Measurements from ENCODE around the gene RBM44. TPM values are rescaled to one million over a fixed set of nuclear protein-coding genes. Genes with fewer than 3 reads are reported as not detected.

Gene RBM44
- polyA plus RNA-seq, 1 donor from 2014 or later: 2.5 TPM

DNA sequence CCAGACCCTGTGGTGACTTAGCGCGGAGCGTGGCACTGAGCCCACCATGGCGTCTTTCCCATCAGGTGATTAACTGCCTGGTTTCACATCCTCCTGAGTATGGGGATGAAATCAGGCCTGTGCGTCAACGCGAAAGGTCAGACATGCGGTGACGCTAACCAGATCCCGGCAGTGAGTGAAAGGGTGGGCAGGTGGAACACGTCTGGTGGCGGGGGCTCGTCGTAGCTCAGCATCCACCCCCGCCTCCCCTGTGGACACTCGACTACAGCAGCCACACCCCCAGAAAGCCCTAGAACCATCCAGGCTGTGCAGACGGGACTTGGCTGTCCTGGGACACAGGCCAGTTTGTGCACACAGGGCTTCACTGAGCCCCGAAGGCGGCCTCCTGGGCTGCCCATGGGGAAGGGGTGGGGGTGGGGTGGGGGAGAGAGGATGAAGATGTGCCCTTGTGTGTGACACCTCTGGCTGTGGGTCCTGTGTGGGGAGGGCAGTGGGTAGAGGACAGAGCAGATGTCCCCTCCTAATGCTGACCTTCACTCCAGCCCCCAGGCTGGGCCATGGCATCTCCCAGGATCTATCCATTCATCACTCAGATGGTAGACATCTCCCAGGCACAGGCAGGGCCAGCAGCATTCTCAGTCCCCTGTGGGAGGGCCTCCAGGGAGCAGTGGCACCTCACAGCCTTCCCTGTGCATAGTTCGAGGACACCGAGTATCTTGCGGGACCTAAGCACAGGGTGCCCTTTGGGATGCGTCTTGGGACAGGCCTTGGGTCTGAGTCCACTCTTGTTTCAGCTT lies 88.3 kb downstream of the RBM44 start:
- Histone ChIP-seq H3K27me3 (ENCODE audit: insufficient read depth, low read depth, low read length) (no peaks in the 10 kb centered on the region), H4K20me1 (ENCODE audit: insufficient read depth) (no peaks in the 10 kb centered on the region), H3K79me2 (replicated peaks; ENCODE audit: insufficient read depth, low read length) (no peaks in the 10 kb centered on the region), H3K9me2 (ENCODE audit: insufficient read depth, low read length) (no peaks in the 10 kb centered on the region), H3K4me3 (ENCODE audit: low read length) (no peak overlapping the region), H3K27ac (ENCODE audit: low read length) (no peak overlapping the region), H3K9ac (ENCODE audit: low read length) (no peak overlapping the region), H3K36me3 (ENCODE audit: insufficient read depth, low read length) (no peaks in the 10 kb centered on the region), H3K9me3 (ENCODE audit: low read length) (no peaks in the 10 kb centered on the region), H3K4me2 (ENCODE audit: low read length) (no peak overlapping the region), H3F3A (ENCODE audit: insufficient read depth, low read length, poor library complexity, severe bottlenecking) (no peaks in the 10 kb centered on the region), H2AFZ (ENCODE audit: low read depth, low read length) (no peak overlapping the region)
- no peak for TF ChIP-seq SMC3 (conservative IDR thresholded peaks at IDR 0.05; ENCODE audit: poor library complexity)
- TF ChIP-seq, protein P1, sequence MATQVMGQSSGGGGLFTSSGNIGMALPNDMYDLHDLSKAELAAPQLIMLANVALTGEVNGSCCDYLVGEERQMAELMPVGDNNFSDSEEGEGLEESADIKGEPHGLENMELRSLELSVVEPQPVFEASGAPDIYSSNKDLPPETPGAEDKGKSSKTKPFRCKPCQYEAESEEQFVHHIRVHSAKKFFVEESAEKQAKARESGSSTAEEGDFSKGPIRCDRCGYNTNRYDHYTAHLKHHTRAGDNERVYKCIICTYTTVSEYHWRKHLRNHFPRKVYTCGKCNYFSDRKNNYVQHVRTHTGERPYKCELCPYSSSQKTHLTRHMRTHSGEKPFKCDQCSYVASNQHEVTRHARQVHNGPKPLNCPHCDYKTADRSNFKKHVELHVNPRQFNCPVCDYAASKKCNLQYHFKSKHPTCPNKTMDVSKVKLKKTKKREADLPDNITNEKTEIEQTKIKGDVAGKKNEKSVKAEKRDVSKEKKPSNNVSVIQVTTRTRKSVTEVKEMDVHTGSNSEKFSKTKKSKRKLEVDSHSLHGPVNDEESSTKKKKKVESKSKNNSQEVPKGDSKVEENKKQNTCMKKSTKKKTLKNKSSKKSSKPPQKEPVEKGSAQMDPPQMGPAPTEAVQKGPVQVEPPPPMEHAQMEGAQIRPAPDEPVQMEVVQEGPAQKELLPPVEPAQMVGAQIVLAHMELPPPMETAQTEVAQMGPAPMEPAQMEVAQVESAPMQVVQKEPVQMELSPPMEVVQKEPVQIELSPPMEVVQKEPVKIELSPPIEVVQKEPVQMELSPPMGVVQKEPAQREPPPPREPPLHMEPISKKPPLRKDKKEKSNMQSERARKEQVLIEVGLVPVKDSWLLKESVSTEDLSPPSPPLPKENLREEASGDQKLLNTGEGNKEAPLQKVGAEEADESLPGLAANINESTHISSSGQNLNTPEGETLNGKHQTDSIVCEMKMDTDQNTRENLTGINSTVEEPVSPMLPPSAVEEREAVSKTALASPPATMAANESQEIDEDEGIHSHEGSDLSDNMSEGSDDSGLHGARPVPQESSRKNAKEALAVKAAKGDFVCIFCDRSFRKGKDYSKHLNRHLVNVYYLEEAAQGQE (IDR thresholded peaks at IDR 0.05; ENCODE audit: borderline replicate concordance): no peak
- TF ChIP-seq MXI1 (conservative IDR thresholded peaks at IDR 0.05; ENCODE audit: poor library complexity, severe bottlenecking): no peak
- no peak for TF ChIP-seq RAD21 (conservative IDR thresholded peaks at IDR 0.05)
- no peak for TF ChIP-seq EZH2 (IDR thresholded peaks at IDR 0.05; ENCODE audit: borderline replicate concordance, insufficient read depth, low read length, poor library complexity, severe bottlenecking)
- no peak for TF ChIP-seq POLR2AphosphoS5 (IDR thresholded peaks at IDR 0.05)
- TF ChIP-seq TAF1 (IDR thresholded peaks at IDR 0.05; ENCODE audit: low read depth): no peak
- TF ChIP-seq, protein P2, sequence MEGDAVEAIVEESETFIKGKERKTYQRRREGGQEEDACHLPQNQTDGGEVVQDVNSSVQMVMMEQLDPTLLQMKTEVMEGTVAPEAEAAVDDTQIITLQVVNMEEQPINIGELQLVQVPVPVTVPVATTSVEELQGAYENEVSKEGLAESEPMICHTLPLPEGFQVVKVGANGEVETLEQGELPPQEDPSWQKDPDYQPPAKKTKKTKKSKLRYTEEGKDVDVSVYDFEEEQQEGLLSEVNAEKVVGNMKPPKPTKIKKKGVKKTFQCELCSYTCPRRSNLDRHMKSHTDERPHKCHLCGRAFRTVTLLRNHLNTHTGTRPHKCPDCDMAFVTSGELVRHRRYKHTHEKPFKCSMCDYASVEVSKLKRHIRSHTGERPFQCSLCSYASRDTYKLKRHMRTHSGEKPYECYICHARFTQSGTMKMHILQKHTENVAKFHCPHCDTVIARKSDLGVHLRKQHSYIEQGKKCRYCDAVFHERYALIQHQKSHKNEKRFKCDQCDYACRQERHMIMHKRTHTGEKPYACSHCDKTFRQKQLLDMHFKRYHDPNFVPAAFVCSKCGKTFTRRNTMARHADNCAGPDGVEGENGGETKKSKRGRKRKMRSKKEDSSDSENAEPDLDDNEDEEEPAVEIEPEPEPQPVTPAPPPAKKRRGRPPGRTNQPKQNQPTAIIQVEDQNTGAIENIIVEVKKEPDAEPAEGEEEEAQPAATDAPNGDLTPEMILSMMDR (IDR thresholded peaks at IDR 0.05; ENCODE audit: poor library complexity, severe bottlenecking): no peak
- TF ChIP-seq EP300 (conservative IDR thresholded peaks at IDR 0.05; ENCODE audit: poor library complexity, severe bottlenecking): no peak

DNA sequence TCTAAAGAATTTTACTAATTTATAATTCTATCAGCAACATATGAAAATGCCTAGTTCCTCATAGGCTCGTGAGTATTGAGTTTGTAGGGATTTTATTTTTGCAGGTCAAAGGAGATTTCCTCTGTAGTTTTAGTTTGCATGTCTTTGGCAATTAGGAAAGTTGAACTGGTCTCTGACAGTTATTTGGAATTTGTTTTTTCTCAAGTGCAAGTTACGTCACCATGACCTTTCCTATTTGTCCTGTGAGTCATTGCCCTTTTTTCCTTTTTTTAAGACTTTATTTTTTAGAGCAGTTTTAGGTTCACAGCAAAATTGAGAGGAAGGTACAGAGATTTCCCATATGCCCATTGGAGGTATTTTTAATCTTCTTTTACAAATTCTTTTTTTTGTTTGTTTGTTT lies 89.8 kb downstream of the RBM44 start:
- Histone ChIP-seq H3K9me3 (ENCODE audit: low read length) (no peaks in the 10 kb centered on the region), H3K4me2 (ENCODE audit: low read length) (no peak overlapping the region), H3F3A (ENCODE audit: insufficient read depth, low read length, poor library complexity, severe bottlenecking) (no peaks in the 10 kb centered on the region), H2AFZ (ENCODE audit: low read depth, low read length) (no peak overlapping the region), H3K36me3 (ENCODE audit: insufficient read depth, low read length) (no peaks in the 10 kb centered on the region), H3K9ac (ENCODE audit: low read length) (no peak overlapping the region), H3K9me2 (ENCODE audit: insufficient read depth, low read length) (no peaks in the 10 kb centered on the region), H3K27ac (ENCODE audit: low read length) (no peak overlapping the region), H4K20me1 (ENCODE audit: insufficient read depth) (no peaks in the 10 kb centered on the region), H3K27me3 (ENCODE audit: insufficient read depth, low read depth, low read length) (no peaks in the 10 kb centered on the region), H3K4me3 (ENCODE audit: low read length) (no peak overlapping the region), H3K79me2 (replicated peaks; ENCODE audit: insufficient read depth, low read length) (no peaks in the 10 kb centered on the region)
- TF ChIP-seq POLR2AphosphoS5 (IDR thresholded peaks at IDR 0.05): no peak
- no peak for TF ChIP-seq SMC3 (conservative IDR thresholded peaks at IDR 0.05; ENCODE audit: poor library complexity)
- TF ChIP-seq MXI1 (conservative IDR thresholded peaks at IDR 0.05; ENCODE audit: poor library complexity, severe bottlenecking): no peak
- TF ChIP-seq RAD21 (conservative IDR thresholded peaks at IDR 0.05): no peak
- no peak for TF ChIP-seq EZH2 (IDR thresholded peaks at IDR 0.05; ENCODE audit: borderline replicate concordance, insufficient read depth, low read length, poor library complexity, severe bottlenecking)
- TF ChIP-seq, protein P2 (IDR thresholded peaks at IDR 0.05; ENCODE audit: poor library complexity, severe bottlenecking): no peak
- no peak for TF ChIP-seq TAF1 (IDR thresholded peaks at IDR 0.05; ENCODE audit: low read depth)
- no peak for TF ChIP-seq EP300 (conservative IDR thresholded peaks at IDR 0.05; ENCODE audit: poor library complexity, severe bottlenecking)
- TF ChIP-seq, protein P1 (IDR thresholded peaks at IDR 0.05; ENCODE audit: borderline replicate concordance): no peak

Measured in neural cell (in vitro differentiated cells).